GM19397 (cell line): ENCODE data around the gene NRF1.
"Not testable (repeated sequence)": the region's sequence is repeated elsewhere in the genome, so short reads cannot be mapped to it uniquely, and the experiment has no call there.

Source experiments
- ATAC-seq: cut with Tn5 transposase; IDR thresholded peaks from one replicate; pipeline ENCODE4 v1.9.1; 2021; ENCODE audit warnings: mild to moderate bottlenecking, moderate library complexity; ENCODE audit not compliant: unreplicated experiment

Gene NRF1

DNA sequence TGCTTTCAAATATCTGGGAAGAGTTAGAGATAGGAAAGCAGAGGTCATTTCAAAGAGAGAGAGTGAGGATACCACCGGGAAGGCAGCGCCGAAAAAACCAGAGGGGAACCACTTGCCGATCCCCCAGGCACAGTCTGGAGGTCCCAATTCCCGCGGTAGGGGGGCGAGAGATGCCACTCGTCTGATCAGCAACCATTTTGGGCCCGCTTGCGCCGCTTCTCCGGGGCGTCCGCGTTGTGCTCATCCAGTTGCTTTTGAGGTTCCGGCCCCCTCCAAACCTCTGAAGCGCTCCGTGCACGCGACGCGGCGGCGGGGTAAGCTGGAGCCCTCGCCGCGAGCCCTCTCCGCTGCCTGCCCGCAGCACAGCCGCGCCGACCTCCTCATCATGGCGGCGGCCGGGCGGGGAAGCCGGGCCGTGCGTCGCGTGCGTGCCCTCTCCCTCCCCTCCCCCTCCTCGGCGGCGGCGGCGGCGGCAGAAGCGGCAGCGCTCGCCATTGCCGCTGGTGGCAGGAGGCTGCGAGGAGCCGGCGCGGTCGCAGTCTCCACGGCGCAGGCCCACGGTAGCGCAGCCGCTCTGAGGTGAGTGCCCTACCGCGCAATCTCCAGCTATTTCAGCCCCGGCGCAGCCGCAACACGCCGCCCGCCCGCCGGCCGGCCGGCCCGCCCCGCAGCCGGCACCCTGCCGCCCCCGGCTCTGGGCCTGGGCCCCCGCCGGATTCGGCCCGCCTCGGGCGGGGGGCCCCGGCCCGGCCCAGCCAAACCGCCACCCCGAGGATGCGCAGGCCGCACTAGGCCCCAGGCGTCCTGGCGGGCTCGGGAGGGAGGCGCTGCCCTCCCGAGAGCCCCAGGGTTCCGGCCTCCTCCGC, at the start of gene NRF1:
Gene NRF1 (plus strand): TSS at position 475 of the 866 bp plus-strand sequence. CDS start 45,632 bp downstream, outside the sequence.
- peak; percentile 80 for ATAC-seq

DNA sequence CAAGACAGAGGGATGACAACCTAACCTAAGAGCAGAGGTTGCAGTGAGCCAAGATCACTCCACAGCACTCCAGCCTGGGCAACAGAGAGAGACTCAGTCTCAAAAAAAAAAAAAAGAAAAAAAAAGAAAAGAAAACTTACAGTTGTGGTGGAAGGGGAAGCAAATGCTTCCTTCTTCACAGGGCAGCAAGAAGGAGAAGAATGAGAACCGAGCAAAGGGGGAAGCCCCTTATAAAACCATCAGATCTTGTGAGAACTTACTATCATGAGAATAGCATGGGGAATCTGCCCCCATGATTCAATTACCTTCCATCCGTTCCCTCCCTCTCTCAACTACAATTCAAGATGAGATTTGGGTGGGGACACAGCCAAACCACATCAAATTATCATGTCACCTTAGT, 45.2 kb upstream of the NRF1 start:
- ATAC-seq, result not testable (repeated sequence)

DNA sequence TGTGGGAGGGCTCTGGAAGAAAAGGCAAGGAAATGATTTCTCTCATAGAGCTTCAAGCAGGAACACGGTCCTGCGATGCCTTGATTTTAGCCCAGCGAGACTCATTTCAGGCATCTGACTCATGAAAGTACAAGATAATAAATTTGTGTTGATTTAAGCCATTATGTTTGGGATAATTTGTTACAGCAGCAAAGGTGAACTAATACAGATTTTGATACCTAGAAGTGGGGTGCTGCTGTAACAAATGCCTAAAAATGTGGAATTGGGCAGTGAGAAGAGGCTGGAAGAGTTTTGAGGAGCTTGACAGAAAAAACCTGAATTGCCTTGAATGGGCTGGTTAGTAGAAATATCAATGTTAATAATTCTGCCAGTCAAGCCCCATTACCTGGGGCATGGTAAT, 44.1 kb upstream of the NRF1 start:
- no peak for ATAC-seq

- ATAC-seq, result no peak
Measured at GRCh38 chr7:129568240-129568639, 43.3 kb upstream of the NRF1 start.

- no peak for ATAC-seq
Measured at GRCh38 chr7:129569326-129569725, 42.2 kb upstream of the NRF1 start.

DNA sequence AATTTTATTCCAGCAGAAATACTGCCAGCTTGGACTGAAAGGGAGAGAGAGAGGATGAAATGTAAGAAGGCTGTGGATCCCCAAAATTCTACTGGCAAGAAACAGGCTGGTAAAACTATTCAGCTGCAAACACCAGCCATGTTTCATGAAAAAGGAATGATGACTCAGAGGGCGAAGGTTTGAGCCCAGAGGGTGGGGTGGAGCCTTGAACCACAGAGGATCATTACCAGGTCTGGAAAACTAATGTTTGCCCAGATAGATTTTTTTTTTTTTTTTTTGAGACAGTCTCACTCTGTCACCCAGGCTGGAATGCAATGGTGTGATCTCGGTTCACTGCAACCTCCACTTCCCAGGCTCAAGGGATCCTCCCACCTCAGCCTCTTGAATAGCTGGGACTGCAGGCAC, 41.7 kb upstream of the NRF1 start:
- no peak for ATAC-seq

DNA sequence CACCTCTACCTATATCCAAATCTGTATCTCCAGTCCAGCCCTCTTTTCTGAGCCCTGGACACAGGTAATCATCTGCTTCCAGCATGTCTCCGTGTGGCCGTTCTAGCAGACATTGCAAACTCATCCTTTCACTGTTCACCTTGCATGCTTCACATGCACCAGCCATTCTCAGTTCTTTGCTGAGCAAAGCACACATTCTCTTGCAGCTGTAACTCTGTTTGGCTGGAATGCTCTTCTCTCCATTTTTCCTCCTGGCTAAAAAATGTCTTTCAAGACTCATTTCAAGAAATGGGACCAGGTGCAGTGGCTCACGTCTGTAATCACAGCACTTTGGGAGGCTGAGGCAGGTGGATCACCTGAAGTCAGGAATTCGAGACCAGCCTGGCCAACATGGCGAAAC, 40.3 kb upstream of the NRF1 start:
- ATAC-seq, result no peak

DNA sequence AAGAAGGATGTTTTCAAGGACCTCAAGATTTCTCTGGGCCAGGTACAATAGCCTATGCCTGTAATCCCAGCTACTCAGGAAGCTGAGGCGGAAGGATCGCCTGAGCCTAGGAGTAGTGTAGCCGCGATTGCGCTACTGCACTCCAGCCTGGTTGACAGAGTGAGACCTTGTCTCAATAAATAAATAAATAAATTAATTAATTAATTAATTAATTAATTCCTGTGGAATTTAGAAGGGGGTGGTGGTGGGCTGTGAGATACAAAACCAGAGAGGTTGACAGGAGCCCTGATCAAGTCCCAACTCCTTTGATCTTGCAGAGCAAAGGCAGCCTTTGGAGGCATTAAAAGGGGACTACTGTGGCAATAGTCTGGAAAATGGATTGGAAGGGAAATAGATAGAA, 39.3 kb upstream of the NRF1 start:
- no peak for ATAC-seq

- no peak for ATAC-seq
Measured at GRCh38 chr7:129574487-129574886, 37.0 kb upstream of the NRF1 start.

DNA sequence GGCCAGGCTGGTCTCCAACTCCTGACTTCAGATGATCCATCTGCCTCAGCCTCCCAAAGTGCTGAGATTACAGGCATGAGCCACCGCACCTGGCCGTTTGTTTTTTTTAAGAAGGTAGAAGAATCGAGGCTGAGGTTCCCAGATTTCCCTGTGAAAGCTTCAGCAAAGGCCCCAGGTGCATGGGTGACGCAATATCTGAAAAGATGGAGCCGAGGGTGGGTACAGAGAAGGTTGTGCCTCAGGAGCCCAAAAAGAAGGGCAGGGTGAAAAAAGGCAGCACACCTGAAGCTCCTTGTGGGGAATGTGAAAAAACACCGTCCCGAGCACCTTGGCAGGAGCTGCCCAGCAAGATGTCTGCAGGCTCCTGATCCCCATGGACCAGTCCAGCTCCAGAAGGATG, 35.8 kb upstream of the NRF1 start:
- ATAC-seq, result no peak

- ATAC-seq, result no peak
Measured at GRCh38 chr7:129576138-129576537, 35.4 kb upstream of the NRF1 start.

GRCh38 chr7:129578829-129579228, 32.7 kb upstream of the NRF1 start:
- ATAC-seq, result no peak

DNA sequence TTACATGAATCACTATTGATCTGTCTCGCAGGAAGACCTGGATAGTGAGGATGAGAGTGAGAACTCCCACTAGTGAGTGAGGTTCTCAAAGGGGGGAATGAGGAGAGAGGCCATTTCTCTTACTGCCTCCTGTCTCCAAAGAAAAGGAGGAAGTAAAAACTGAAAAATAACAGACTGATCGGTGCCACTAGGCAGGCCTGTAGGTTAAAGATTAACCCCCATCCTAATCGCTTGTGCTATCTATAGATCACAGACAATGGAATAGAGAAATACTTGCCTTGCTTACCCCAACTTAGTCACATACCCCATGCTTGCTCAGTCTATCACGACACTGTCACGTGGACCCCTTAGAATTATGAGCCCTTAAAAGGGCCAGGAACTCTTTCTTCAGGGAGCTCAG, 25.3 kb upstream of the NRF1 start:
- ATAC-seq, result not testable (repeated sequence)

DNA sequence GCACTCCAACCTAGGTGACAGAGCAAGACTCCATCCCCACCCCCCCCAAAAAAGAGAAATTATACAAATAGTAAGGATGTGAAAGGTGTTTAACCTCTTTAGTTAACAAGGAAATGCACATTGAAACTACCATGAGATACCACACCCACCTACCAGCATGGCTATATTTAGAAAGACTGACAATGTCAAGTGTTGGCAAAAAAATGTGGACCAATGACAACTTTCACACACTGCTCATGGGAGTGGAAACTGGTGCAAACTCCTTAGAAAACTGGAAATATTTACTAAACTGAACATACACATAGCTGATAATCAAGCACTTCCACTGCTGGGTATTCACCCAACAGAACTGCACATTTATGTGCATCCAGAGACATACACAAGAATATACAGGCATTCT, 23.3 kb upstream of the NRF1 start:
- no peak for ATAC-seq

DNA sequence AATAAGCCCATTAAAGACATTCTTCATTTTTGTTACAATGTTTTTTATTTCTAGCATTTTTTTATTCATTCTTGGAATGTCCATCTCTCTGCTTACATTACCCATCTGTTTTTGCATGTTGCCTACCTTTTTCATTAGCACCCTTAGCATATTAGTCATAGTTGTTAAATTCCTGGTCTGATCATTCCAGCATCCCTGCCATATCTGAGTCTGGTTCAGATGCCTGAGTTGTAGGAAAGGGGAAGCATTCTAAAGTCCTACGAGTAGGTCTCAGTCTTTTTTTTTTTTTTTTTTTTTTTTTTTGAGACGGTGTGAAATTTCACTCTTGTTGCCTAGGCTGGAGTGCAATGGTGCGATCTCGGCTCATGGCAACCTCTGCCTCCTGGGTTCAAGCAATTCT, 19.7 kb upstream of the NRF1 start:
- ATAC-seq, result no peak

- not testable (repeated sequence) for ATAC-seq
Measured at GRCh38 chr7:129596386-129596785, 15.1 kb upstream of the NRF1 start.

DNA sequence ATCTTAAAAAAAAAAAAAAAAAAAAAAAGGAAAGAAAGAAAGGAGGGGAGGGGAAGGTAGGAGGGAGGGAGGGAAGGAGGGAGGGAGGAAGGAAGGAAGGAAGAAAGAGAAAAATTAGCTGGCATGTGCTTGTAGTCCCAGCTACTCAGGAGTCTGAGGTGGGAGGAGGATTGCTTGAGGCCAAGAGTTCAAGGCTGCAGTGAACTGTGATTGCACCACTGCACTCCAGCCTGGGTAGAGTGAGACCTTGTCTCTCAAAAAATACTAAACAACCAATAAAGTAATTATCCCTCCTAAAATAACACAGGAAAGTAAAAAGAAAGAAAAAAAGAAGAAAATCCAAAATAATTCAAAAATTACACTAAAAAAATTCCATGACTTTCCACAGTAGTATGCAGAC, 13.8 kb upstream of the NRF1 start:
- no peak for ATAC-seq

DNA sequence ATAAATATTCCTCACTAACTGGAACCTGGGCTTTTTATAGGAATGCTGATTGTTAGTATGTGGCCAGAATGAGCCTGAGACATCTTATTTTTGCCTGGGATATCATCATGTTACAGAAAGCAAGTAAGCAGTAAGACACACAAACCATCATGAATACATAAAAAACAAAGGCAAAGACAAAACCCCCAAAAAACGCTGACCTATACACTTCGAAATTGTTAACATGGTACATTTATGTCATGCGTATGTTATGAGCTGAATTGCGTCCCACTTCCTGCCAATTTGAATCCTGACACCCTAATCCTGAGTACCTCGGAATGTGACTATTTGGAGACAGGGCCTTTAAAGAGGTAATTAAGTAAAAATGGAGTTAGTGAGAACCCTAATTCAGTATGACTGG, 12.3 kb upstream of the NRF1 start:
- ATAC-seq, result no peak

- not testable (repeated sequence) for ATAC-seq
Measured at GRCh38 chr7:129603594-129603993, 7.9 kb upstream of the NRF1 start.

DNA sequence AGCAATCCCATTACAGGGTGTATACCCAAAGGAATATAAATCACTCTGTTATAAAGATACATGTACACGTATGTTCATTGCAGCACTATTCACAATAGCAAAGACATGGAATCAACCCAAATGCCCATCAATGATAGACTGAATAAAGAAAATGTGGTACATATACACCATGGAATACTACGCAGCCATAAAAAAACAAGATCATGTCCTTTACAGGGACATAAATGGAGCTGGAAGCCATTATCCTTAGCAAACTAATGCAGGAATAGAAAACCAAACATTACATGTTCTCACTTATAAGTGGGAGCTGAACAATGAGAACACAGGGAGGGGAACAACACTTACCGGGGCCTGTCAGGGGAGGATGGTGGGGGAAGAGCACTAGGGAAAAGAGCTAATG, 7.5 kb upstream of the NRF1 start:
- not testable (repeated sequence) for ATAC-seq

DNA sequence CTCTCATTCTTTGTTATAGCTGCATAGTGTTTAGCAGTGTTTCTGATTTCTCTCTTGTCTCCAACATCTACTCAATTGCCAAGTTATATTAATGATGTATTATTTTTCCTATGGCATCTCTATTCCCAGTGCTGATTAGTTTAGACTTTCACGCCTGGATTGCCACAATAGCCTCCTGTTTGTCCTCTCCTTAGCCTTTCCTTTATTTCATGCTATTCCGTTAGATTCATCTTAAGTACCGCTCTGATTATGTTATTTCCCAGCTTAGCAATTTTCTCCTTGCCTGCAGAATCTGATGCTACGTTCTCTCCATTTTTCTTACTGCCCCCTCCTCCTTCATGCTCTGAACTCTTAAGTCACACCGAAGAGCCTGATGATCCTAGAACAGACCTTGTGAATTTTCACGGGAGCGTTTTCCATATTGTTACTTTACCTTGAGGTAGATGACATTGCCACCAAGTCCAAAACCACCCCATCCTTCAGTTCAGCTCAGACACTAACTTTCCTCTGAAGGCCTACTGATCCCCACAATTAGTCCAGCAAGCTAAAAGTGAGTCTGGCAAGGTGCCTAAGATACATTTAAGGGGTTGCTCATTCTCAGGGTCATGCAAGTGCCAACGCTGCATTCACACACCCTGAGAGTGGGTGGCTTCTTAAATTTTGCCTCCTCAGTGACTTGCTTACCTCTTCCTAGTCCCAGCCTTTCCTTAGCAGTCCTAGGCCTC, 6.6 kb upstream of the NRF1 start:
- no peak for ATAC-seq

GRCh38 chr7:129605960-129606614, 5.4 kb upstream of the NRF1 start:
- ATAC-seq, result no peak
